Activated CD4-positive, alpha-beta T cell treated with anti-CD3 and anti-CD28 coated beads for 24 hours (primary cell): Measurements from ENCODE around the gene ELAVL2.
A peak's percentile ranks its signal among the peaks of the same experiment; 100 is the strongest.

Experiments
- DNase-seq, 2 donors: peaks; one replicate each; pipeline ENCODE4 v3.0.0-alpha.2; 2020; ENCODE audit warnings: low read depth in 2 of 2

Gene ELAVL2

GRCh38 chr9:23826120-23826629 lies at the start of gene ELAVL2:
ELAVL2 (minus strand) TSS chr9:23826240; CDS start chr9:23762234, 64,006 bp downstream.
- peak in 1 of 2 donors; percentile 22 for DNase-seq

- no peak for DNase-seq
Measured at GRCh38 chr9:23858234-23858633, 32.2 kb upstream of the ELAVL2 start.

GRCh38 chr9:23855873-23856604 lies 30.0 kb upstream of the ELAVL2 start:
- no peak for DNase-seq

GRCh38 chr9:23850690-23851629 lies 24.9 kb upstream of the ELAVL2 start:
- DNase-seq, result no peak

- DNase-seq, result no peak
Measured at GRCh38 chr9:23850242-23850689, 24.2 kb upstream of the ELAVL2 start.

GRCh38 chr9:23849379-23850035 lies 23.5 kb upstream of the ELAVL2 start:
- DNase-seq, result no peak

- no peak for DNase-seq
Measured at GRCh38 chr9:23842565-23843129, 16.6 kb upstream of the ELAVL2 start.

- no peak for DNase-seq
Measured at GRCh38 chr9:23841304-23841703, 15.3 kb upstream of the ELAVL2 start.

GRCh38 chr9:23837038-23837437 lies 11.0 kb upstream of the ELAVL2 start:
- DNase-seq, result no peak

- DNase-seq, result no peak
Measured at GRCh38 chr9:23830929-23831730, 5.1 kb upstream of the ELAVL2 start.

GRCh38 chr9:23830476-23830805 lies 4.4 kb upstream of the ELAVL2 start:
- DNase-seq, result no peak

- no peak for DNase-seq
Measured at GRCh38 chr9:23829580-23830475, 3.8 kb upstream of the ELAVL2 start.

GRCh38 chr9:23825700-23826099 lies 340 bp downstream of the ELAVL2 start:
- no peak for DNase-seq

- DNase-seq, result no peak
Measured at GRCh38 chr9:23824830-23825591, 1.0 kb downstream of the ELAVL2 start.

- DNase-seq, result no peak
Measured at GRCh38 chr9:23823986-23824829, 1.8 kb downstream of the ELAVL2 start.

- no peak for DNase-seq
Measured at GRCh38 chr9:23823269-23823668, 2.8 kb downstream of the ELAVL2 start.

- DNase-seq, result no peak
Measured at GRCh38 chr9:23822261-23823169, 3.5 kb downstream of the ELAVL2 start.
